Lower leg skin (tissue), 4 donors: ENCODE data around the gene SCART1. TPM values are rescaled to one million over a fixed set of nuclear protein-coding genes. Genes with fewer than 3 reads are reported as not detected.

Experiments used
- DNase-seq, 2 donors: peaks; one replicate each; pipeline ENCODE4 v3.0.0-alpha.2; 2019; ENCODE audit warnings: low spot score in 2 of 2
- H3K4me3 ChIP-seq: fragments of 200-600 bp; sonication (generic); 2 replicates; pipeline ENCODE4 v1.5.1; 2017; ENCODE audit warnings: mild to moderate bottlenecking, low read depth; ENCODE audit not compliant: poor library complexity, severe bottlenecking
- CTCF ChIP-seq, 3 donors: fragments of 450-650 bp; IDR thresholded peaks; one replicate each; pipeline ENCODE4 v1.5.1; 2016; ENCODE audit warnings: antibody characterized with exemption in 3 of 3, mild to moderate bottlenecking in 3 of 3, moderate library complexity in 2 of 3
- POLR2A ChIP-seq, 2 donors: fragments of 450-650 bp; IDR thresholded peaks; one replicate each; pipeline ENCODE4 v1.6.1; 2016 to 2017; ENCODE audit warnings: antibody characterized with exemption in 2 of 2, mild to moderate bottlenecking in 1 of 2, moderate library complexity in 1 of 2
- WGBS, 2 donors: methylation state at CpG; one replicate each; pipeline ENCODE4 v1.1.5; 2018; 5-methylcytosine and 5-hydroxymethylcytosine counted together
- intact Hi-C: fragments of 100-400 bp; cut with DNase I; formaldehyde crosslinking; loops from one replicate; pipeline ENCODE4 v1.15.0; 2023; ENCODE audit warnings: low total_unique reads
- total RNA-seq, 4 donors: library from RNA; depleted of rRNA; stranded (reverse); fragments of >200 nt; gene quantifications; one replicate each; pipeline ENCODE4 v1.1.0, GENCODE V29; 2016

The SCART1 gene
- total RNA-seq, 4 donors from 2014 or later, result 0.80 to 2.2 (median 1.6) TPM

DNA sequence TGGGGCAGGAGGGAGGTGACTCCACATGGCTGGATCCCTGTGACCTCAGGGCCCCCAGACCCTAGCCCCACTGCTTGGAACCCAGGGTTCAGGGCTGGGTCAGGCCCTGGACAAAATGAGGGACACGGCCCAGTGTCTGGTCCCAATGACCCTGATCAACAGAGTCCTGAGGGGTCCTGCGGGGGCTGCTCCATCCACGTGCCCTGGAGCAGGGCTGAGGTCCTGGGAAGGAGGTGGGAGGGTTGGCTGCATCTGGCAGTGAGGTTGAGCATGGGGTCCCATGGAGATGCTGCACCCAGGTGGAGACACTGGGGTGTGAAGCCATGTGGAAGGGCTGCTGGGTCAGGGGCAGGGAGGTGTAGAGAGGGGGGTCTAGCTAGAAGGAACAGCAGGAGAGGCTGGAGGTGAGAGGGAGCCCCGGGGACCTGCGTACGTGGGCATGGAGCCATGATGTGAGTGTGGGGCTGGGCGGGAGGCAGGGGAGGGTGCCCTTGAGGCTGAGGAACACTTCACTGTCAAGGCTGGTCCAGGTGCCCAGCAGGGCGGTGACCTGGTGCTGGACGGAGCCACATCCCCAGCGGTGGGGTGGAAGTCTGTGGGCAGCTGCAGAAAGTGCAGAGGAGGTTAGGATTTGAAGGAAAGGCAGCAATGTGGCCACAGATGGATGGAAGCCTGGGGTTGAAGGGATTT lies 604 bp downstream of the SCART1 start:
- no peak overlapping the region for H3K4me3 ChIP-seq
- 81 to 94% methylated on average over 10 of the region's 10 CpGs for WGBS, 2 donors
- intact Hi-C loops, result no loop called here
- no peak for TF ChIP-seq POLR2A (IDR thresholded peaks at IDR 0.05)
- peak in 1 of 2 donors; percentile 75 for DNase-seq

GRCh38 chr10:133455196-133455595 lies 1.5 kb downstream of the SCART1 start:
- DNase-seq, result no peak
- 74 to 79% methylated on average over 5 of the region's 5 CpGs for WGBS, 2 donors
- TF ChIP-seq CTCF (IDR thresholded peaks at IDR 0.05), result no peak
- no peak for TF ChIP-seq POLR2A (IDR thresholded peaks at IDR 0.05)
- intact Hi-C loops, result no loop called here
- H3K4me3 ChIP-seq, result no peak overlapping the region

GRCh38 chr10:133455611-133456031 lies 1.9 kb downstream of the SCART1 start:
- TF ChIP-seq POLR2A (IDR thresholded peaks at IDR 0.05) (no peak), CTCF (IDR thresholded peaks at IDR 0.05) (no peak)
- no peak overlapping the region for H3K4me3 ChIP-seq
- intact Hi-C loops, result no loop called here
- peak; percentile 4 to 80 for DNase-seq
- 81 to 94% methylated on average over 7 of the region's 7 CpGs for WGBS, 2 donors

DNA sequence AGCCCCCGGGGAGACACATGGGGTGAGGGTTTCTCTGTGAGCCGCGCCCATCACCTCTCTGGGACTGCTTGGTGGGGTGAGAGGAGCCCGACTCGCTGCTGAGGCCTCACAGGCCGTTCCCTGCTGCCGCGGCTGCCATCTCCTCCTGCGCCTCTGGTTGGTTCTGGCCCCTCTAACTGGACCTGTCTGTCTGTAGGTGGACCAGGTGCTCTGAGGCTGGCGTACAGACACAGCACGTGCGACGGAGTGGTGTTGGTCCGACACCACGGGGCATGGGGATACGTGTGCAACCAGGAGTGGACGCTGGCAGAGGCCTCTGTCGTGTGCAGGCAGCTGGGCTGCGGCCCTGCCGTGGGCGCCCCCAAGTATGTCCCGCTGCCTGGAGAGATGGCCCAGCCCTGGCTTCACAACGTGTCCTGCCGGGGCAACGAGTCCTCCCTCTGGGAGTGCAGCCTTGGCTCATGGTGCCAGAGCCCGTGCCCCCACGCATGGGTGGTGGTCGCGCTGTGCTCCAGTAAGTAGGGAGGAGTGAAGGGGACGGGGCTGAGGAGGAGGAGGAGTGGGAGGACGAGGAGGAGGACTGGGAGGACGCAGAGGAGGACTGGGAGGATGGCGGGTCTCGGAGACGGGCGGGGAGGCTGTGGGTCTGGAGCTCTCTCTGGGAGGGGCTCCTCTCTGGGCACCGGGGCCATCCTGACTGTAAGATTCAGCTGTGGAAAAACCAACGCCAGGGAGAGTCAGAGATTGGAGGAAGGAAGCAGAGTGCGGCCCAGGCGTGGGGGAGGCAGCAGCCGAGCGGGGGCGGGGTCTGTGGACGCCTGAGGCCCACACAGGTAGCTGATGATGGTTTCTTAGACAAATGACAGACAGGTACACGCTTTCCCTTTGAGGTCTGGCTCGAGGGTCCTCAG lies 2.6 kb downstream of the SCART1 start:
- 87 to 91% methylated on average over 46 of the region's 46 CpGs for WGBS, 2 donors
- no peak overlapping the region for H3K4me3 ChIP-seq
- intact Hi-C loops, result no loop called here
- no peak for TF ChIP-seq CTCF (IDR thresholded peaks at IDR 0.05)
- no peak for TF ChIP-seq POLR2A (IDR thresholded peaks at IDR 0.05)
- peak; percentile 6 to 76 for DNase-seq

DNA sequence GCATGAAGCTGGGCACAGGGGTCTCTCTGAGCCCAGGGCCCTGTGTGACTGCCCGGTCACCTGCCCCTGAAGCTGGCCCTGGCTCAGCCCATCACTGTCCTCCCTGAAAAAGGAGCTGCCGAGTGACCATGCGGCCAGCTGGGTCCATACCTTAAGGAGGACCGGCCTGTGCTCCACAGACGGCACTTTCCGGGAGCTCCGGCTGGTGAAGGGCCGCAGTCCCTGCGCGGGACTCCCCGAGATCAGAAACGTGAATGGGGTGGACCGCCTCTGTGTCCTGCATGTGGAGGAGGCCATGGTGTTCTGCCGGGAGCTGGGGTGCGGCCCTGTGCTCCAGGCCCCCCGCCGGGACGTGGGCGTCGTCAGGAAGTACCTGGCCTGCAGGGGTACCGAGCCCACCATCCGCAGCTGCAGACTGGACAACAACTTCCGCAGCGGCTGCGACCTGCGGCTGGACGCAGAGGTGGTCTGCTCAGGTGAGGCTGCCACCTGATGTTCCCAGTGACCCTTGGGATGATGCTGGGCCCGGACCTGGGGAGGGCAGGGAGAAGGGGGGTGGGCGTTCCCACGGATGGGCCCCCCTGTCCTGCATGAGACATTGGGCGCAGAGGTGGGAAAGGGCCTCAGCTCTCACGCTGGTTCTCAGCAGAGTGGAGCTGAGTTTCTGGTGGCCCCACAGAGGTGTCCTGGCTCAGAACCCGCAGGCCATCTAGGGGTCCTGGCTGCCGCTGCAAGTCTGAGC lies 3.5 kb downstream of the SCART1 start:
- 92% methylated on average over 23 to 34 of the region's 34 CpGs for WGBS, 2 donors
- TF ChIP-seq POLR2A (IDR thresholded peaks at IDR 0.05), result no peak
- no peak for TF ChIP-seq CTCF (IDR thresholded peaks at IDR 0.05)
- DNase-seq, result peak; percentile 7 to 75
- intact Hi-C loops, result no loop called here
- no peak overlapping the region for H3K4me3 ChIP-seq
